Effector memory CD4-positive, alpha-beta T cell (primary cell): ENCODE measurements around the gene GK.

Source experiments
- DNase-seq, 3 donors: peaks; one replicate each; pipeline ENCODE4 v3.0.0-alpha.2; 2020
- H3K27ac ChIP-seq: 2 replicates; pipeline ENCODE4 v1.7.0; 2013; ENCODE audit warnings: mild to moderate bottlenecking, low read length, moderate library complexity; ENCODE audit not compliant: insufficient read depth, poor library complexity, severe bottlenecking
- H3K27me3 ChIP-seq: replicated peaks from 2 replicates; pipeline ENCODE4 v1.7.0; 2013; ENCODE audit warnings: mild to moderate bottlenecking, low read length; ENCODE audit not compliant: insufficient read depth, control insufficient read depth, poor library complexity, severe bottlenecking
- H3K36me3 ChIP-seq: 2 replicates; pipeline ENCODE4 v1.7.0; 2013; ENCODE audit warnings: mild to moderate bottlenecking, low read length, moderate library complexity; ENCODE audit not compliant: control insufficient read depth, insufficient read depth
- H3K4me1 ChIP-seq: 2 replicates; pipeline ENCODE4 v1.7.0; 2013; ENCODE audit warnings: low read length, mild to moderate bottlenecking; ENCODE audit not compliant: control insufficient read depth, insufficient read depth, poor library complexity, severe bottlenecking
- H3K4me3 ChIP-seq: 2 replicates; pipeline ENCODE4 v1.7.0; 2013; ENCODE audit warnings: low read length, low read depth, mild to moderate bottlenecking; ENCODE audit not compliant: insufficient read depth, poor library complexity, severe bottlenecking
- H3K9me3 ChIP-seq: 2 replicates; pipeline ENCODE4 v1.7.0; 2013; ENCODE audit warnings: mild to moderate bottlenecking, low read length, moderate library complexity; ENCODE audit not compliant: control insufficient read depth

Gene GK

GRCh38 chrX:30690330-30690729 lies 37.1 kb downstream of the GK start:
- H3K4me3 ChIP-seq = no peak overlapping the region
- no peak overlapping the region for H3K27ac ChIP-seq
- no peaks in the 10 kb centered on the region for H3K4me1 ChIP-seq
- H3K27me3 ChIP-seq = no peaks in the 10 kb centered on the region
- no peaks in the 10 kb centered on the region for H3K36me3 ChIP-seq
- no peaks in the 10 kb centered on the region for H3K9me3 ChIP-seq
- no peak for DNase-seq

GRCh38 chrX:30693999-30694650 lies 40.9 kb downstream of the GK start:
- no peaks in the 10 kb centered on the region for H3K27me3 ChIP-seq
- no peaks in the 10 kb centered on the region for H3K9me3 ChIP-seq
- no peaks in the 10 kb centered on the region for H3K36me3 ChIP-seq
- no peak overlapping the region for H3K27ac ChIP-seq
- H3K4me3 ChIP-seq = no peak overlapping the region
- no peaks in the 10 kb centered on the region for H3K4me1 ChIP-seq
- DNase-seq = no peak

- H3K4me3 ChIP-seq = no peak overlapping the region
- H3K27me3 ChIP-seq = no peaks in the 10 kb centered on the region
- H3K4me1 ChIP-seq = no peaks in the 10 kb centered on the region
- peaks cover 3% of the 10 kb centered on the region for H3K36me3 ChIP-seq
- no peaks in the 10 kb centered on the region for H3K9me3 ChIP-seq
- H3K27ac ChIP-seq = no peak overlapping the region
- DNase-seq = no peak
These were observed 49.5 kb downstream of the GK start for GRCh38 chrX:30702736-30703135.

- no peaks in the 10 kb centered on the region for H3K4me1 ChIP-seq
- no peaks in the 10 kb centered on the region for H3K36me3 ChIP-seq
- H3K9me3 ChIP-seq = no peaks in the 10 kb centered on the region
- H3K4me3 ChIP-seq = no peak overlapping the region
- DNase-seq = no peak
- H3K27me3 ChIP-seq = no peaks in the 10 kb centered on the region
- H3K27ac ChIP-seq = no peak overlapping the region
These were observed 53.1 kb downstream of the GK start for GRCh38 chrX:30706216-30706775.

GRCh38 chrX:30712214-30712613 lies 59.0 kb downstream of the GK start:
- Histone ChIP-seq H3K4me3 (no peak overlapping the region), H3K4me1 (no peaks in the 10 kb centered on the region), H3K27me3 (no peaks in the 10 kb centered on the region), H3K36me3 (no peaks in the 10 kb centered on the region), H3K27ac (no peak overlapping the region), H3K9me3 (no peaks in the 10 kb centered on the region)
- DNase-seq = no peak

- peak in 1 of 3 donors; percentile 13 for DNase-seq
These were observed 59.9 kb downstream of the GK start for GRCh38 chrX:30713061-30713525.

GRCh38 chrX:30714138-30714537 lies 60.9 kb downstream of the GK start:
- H3K9me3 ChIP-seq = no peaks in the 10 kb centered on the region
- no peak overlapping the region for H3K4me3 ChIP-seq
- no peak for DNase-seq
- no peaks in the 10 kb centered on the region for H3K27me3 ChIP-seq
- H3K36me3 ChIP-seq = no peaks in the 10 kb centered on the region
- H3K4me1 ChIP-seq = no peaks in the 10 kb centered on the region
- H3K27ac ChIP-seq = no peak overlapping the region

More at GRCh38 chrX:30713061-30713525, 59.9 kb downstream of the GK start:
- H3K36me3 ChIP-seq = no peaks in the 10 kb centered on the region
- H3K9me3 ChIP-seq = no peaks in the 10 kb centered on the region
- H3K4me3 ChIP-seq = no peak overlapping the region
- H3K27ac ChIP-seq = no peak overlapping the region
- no peaks in the 10 kb centered on the region for H3K4me1 ChIP-seq
- no peaks in the 10 kb centered on the region for H3K27me3 ChIP-seq

GRCh38 chrX:30715976-30716375 lies 62.8 kb downstream of the GK start:
- DNase-seq = no peak
- Histone ChIP-seq H3K9me3 (no peaks in the 10 kb centered on the region), H3K36me3 (no peaks in the 10 kb centered on the region), H3K27ac (no peak overlapping the region), H3K4me1 (no peaks in the 10 kb centered on the region), H3K27me3 (no peaks in the 10 kb centered on the region), H3K4me3 (no peak overlapping the region)

GRCh38 chrX:30733852-30734660 lies 80.8 kb downstream of the GK start:
- no peaks in the 10 kb centered on the region for H3K27me3 ChIP-seq
- no peaks in the 10 kb centered on the region for H3K36me3 ChIP-seq
- no peak for DNase-seq
- no peak overlapping the region for H3K27ac ChIP-seq
- no peaks in the 10 kb centered on the region for H3K4me1 ChIP-seq
- H3K4me3 ChIP-seq = no peak overlapping the region
- no peaks in the 10 kb centered on the region for H3K9me3 ChIP-seq

GRCh38 chrX:30734782-30735181 lies 81.6 kb downstream of the GK start:
- DNase-seq = no peak
- Histone ChIP-seq H3K27me3 (no peaks in the 10 kb centered on the region), H3K4me1 (no peaks in the 10 kb centered on the region), H3K36me3 (no peaks in the 10 kb centered on the region), H3K9me3 (no peaks in the 10 kb centered on the region), H3K4me3 (no peak overlapping the region), H3K27ac (no peak overlapping the region)
